A549 (cell line): ENCODE results near the gene TBC1D1. TPM values are rescaled to one million over a fixed set of nuclear protein-coding genes. Genes with fewer than 3 reads are reported as not detected.

Experiments
- ATAC-seq, 2 experiments: fragments of 200-7000 bp in 1 of 2; fragments of >200 bp in 1 of 2; cut with Nextera tagmentation in 1 of 2; cut with Tn5 transposase in 1 of 2; 3 replicates each; pipeline versions ENCODE4 v1.8.0 to v1.9.1; 2018 to 2020; ENCODE audit warnings: mild to moderate bottlenecking in 1 of 2, moderate library complexity in 1 of 2
- CTCF ChIA-PET: fragments of 300-600 bp; sonication (Branson Sonifier 250); formaldehyde crosslinking; extraction: SDS; loops from one replicate; lab custom pipeline; 2021; ENCODE audit warnings: antibody characterized with exemption, inconsistent platforms; lab: Yijun Ruan, JAX
- POLR2A ChIA-PET: fragments of 350-600 bp; formaldehyde crosslinking; extraction: SDS; loops from one replicate; lab custom pipeline; 2021; ENCODE audit warnings: antibody characterized with exemption, inconsistent platforms; lab: Yijun Ruan, JAX
- DNase-seq, 2 experiments: peaks; one replicate each; pipeline versions ENCODE4 v3.0.0 to v3.0.0-alpha.2; 2011 to 2016; ENCODE audit warnings: low read depth in 1 of 2, low spot score in 1 of 2
- FAIRE-seq: peaks from 2 replicates; lab custom pipeline; 2011; peaks lifted over from hg19 to GRCh38; lab: Jason Lieb, UNC
- H3K27ac ChIP-seq, 2 experiments: fragments of >200 bp; sonication (Bioruptor Twin); formaldehyde crosslinking; 3 replicates each; pipeline ENCODE4 v1.5.1; 2016 to 2017
- H3K4me1 ChIP-seq: fragments of >200 bp; sonication (Bioruptor Twin); formaldehyde crosslinking; 3 replicates; pipeline ENCODE4 v1.6.1; 2016
- H3K4me2 ChIP-seq: fragments of >200 bp; sonication (Bioruptor Twin); formaldehyde crosslinking; 3 replicates; pipeline ENCODE4 v1.6.1; 2016
- H3K4me3 ChIP-seq: fragments of >200 bp; sonication (Bioruptor Twin); formaldehyde crosslinking; 3 replicates; pipeline ENCODE4 v1.5.1; 2016
- H3K9me3 ChIP-seq: fragments of >200 bp; sonication (Bioruptor Twin); formaldehyde crosslinking; 3 replicates; pipeline ENCODE4 v1.6.1; 2016
- BHLHE40 ChIP-seq: IDR thresholded peaks from 2 replicates; pipeline ENCODE4 v1.6.1; 2012; ENCODE audit warnings: low read depth, low read length, inconsistent platforms
- CHD2 ChIP-seq: fragments of 150-350 bp; IDR thresholded peaks from 2 replicates; pipeline ENCODE4 v1.6.1; 2014; ENCODE audit warnings: low read length; ENCODE audit not compliant: partially characterized antibody
- CHD4 ChIP-seq: fragments of 200-600 bp; sonication (generic); IDR thresholded peaks from 2 replicates; pipeline ENCODE4 v1.6.1; 2016; ENCODE audit warnings: antibody characterized with exemption, mild to moderate bottlenecking, borderline replicate concordance
- E2F6 ChIP-seq: IDR thresholded peaks from 2 replicates; pipeline ENCODE4 v1.6.1; 2012; ENCODE audit warnings: low read depth, borderline replicate concordance
- EP300 ChIP-seq, 2 experiments: fragments of >200 bp; sonication (Bioruptor Twin); formaldehyde crosslinking; IDR thresholded peaks; 2 replicates in 1 of 2; 3 replicates in 1 of 2; pipeline ENCODE4 v1.6.1; 2016 to 2017
- FOSB ChIP-seq: fragments of 250-450 bp; sonication (Bioruptor Pico); IDR thresholded peaks from 2 replicates; pipeline ENCODE4 v1.5.0; 2020; ENCODE audit warnings: mild to moderate bottlenecking, moderate library complexity
- FOSL2 ChIP-seq, 2 experiments: fragments of 450-650 bp in 1 of 2; fragments of >200 bp in 1 of 2; sonication (Bioruptor Twin) in 1 of 2; formaldehyde crosslinking; IDR thresholded peaks; 2 replicates each; pipeline versions ENCODE4 v1.5.0 to v1.6.1; 2016 to 2020; ENCODE audit warnings: mild to moderate bottlenecking in 1 of 2, moderate library complexity in 1 of 2
- FOXS1 ChIP-seq: fragments of 250-450 bp; sonication (Bioruptor Pico); IDR thresholded peaks from 2 replicates; pipeline ENCODE4 v1.5.0; 2020; ENCODE audit warnings: mild to moderate bottlenecking, moderate library complexity
- GATA3 ChIP-seq: IDR thresholded peaks from 2 replicates; pipeline ENCODE4 v1.6.1; 2012; ENCODE audit warnings: borderline replicate concordance
- HOXA7 ChIP-seq: fragments of 250-450 bp; sonication (Bioruptor Pico); IDR thresholded peaks from 2 replicates; pipeline ENCODE4 v1.5.0; 2020; ENCODE audit warnings: mild to moderate bottlenecking, moderate library complexity
- JUN ChIP-seq, 2 experiments: fragments of >200 bp; sonication (Bioruptor Twin); formaldehyde crosslinking; IDR thresholded peaks; 2 replicates in 1 of 2; 3 replicates in 1 of 2; pipeline ENCODE4 v1.6.1; 2016 to 2017
- KDM5A ChIP-seq: fragments of 200-600 bp; sonication (generic); IDR thresholded peaks from 2 replicates; pipeline ENCODE4 v1.6.1; 2016; ENCODE audit warnings: antibody characterized with exemption, mild to moderate bottlenecking
- MAFK ChIP-seq: fragments of 450-650 bp; IDR thresholded peaks from 2 replicates; pipeline ENCODE4 v1.6.1; 2014; ENCODE audit not compliant: partially characterized antibody
- NFE2L2 ChIP-seq: fragments of 150-350 bp; conservative IDR thresholded peaks from 2 replicates; pipeline ENCODE4 v1.6.1; 2014; ENCODE audit warnings: low read length
- PBX3 ChIP-seq: IDR thresholded peaks from 2 replicates; pipeline ENCODE4 v1.6.1; 2012
- PHF8 ChIP-seq: fragments of 200-600 bp; sonication (generic); IDR thresholded peaks from 2 replicates; pipeline ENCODE4 v1.6.1; 2016; ENCODE audit warnings: low read depth, mild to moderate bottlenecking, antibody characterized with exemption, moderate library complexity, borderline replicate concordance
- RCOR1 ChIP-seq: fragments of 150-350 bp; IDR thresholded peaks from 2 replicates; pipeline ENCODE4 v1.6.1; 2014; ENCODE audit warnings: antibody characterized with exemption, low read length, low read depth
- REST ChIP-seq: fragments of 200-600 bp; sonication (generic); IDR thresholded peaks from 2 replicates; pipeline ENCODE4 v1.6.1; 2016; ENCODE audit warnings: antibody characterized with exemption, mild to moderate bottlenecking, moderate library complexity
- SREBF2 ChIP-seq: fragments of 450-650 bp; IDR thresholded peaks from 2 replicates; pipeline ENCODE4 v1.6.1; 2014; ENCODE audit warnings: mild to moderate bottlenecking, moderate library complexity
- TFCP2L1 ChIP-seq: fragments of 250-450 bp; sonication (Bioruptor Pico); IDR thresholded peaks from 2 replicates; pipeline ENCODE4 v1.5.0; 2021; ENCODE audit warnings: mild to moderate bottlenecking
- ZC3H11A ChIP-seq: fragments of 450-650 bp; IDR thresholded peaks from 2 replicates; pipeline ENCODE4 v1.6.1; 2014; ENCODE audit warnings: antibody characterized with exemption, mild to moderate bottlenecking
- ZFP36 ChIP-seq: fragments of 450-650 bp; IDR thresholded peaks from 2 replicates; pipeline ENCODE4 v1.6.1; 2014; ENCODE audit warnings: borderline replicate concordance; ENCODE audit not compliant: partially characterized antibody
- ZNF302 ChIP-seq: fragments of 250-450 bp; sonication (Bioruptor Pico); IDR thresholded peaks from 2 replicates; pipeline ENCODE4 v1.9.0; 2021; ENCODE audit warnings: inconsistent platforms, mild to moderate bottlenecking, moderate library complexity
- WGBS: methylation state at CpG from one replicate; pipeline ENCODE4 v1.1.6; 2017; ENCODE audit errors: missing lambda C conversion rate; 5-methylcytosine and 5-hydroxymethylcytosine counted together
- polyA plus RNA-seq, 4 experiments: library from polyadenylated mRNA; depleted of rRNA in 3 of 4; stranded (reverse); fragments of >200 nt; fragmentation: RNase III in 1 of 4; extraction: RNeasy Plus Mini Kit Qiagen cat#74134 plus additional on column Dnase treatment in 1 of 4; gene quantifications; 2 replicates in 3 of 4; 3 replicates in 1 of 4; pipeline ENCODE4 v1.2.3, GENCODE V29; 2011 to 2017
- TF ChIP-seq, protein P1 (sequence below): fragments of >200 bp; sonication (Bioruptor Twin); formaldehyde crosslinking; IDR thresholded peaks from 3 replicates; pipeline ENCODE4 v1.6.1; 2016
- TF ChIP-seq, protein P2 (sequence below): fragments of 250-450 bp; sonication (Bioruptor Pico); IDR thresholded peaks from 2 replicates; pipeline ENCODE4 v1.5.0; 2020; ENCODE audit warnings: low read depth, mild to moderate bottlenecking, moderate library complexity
- TF ChIP-seq, protein P3 (sequence below): fragments of 150-350 bp; IDR thresholded peaks from 2 replicates; pipeline ENCODE4 v1.6.1; 2014; ENCODE audit warnings: low read depth, mild to moderate bottlenecking, low read length

TBC1D1 gene
- polyA plus RNA-seq, 2 of the 4 experiments (the other 2 are of a cell fraction) = 26.5 to 28.5 TPM

GRCh38 chr4:38180456-38180855, 289.6 kb downstream of the TBC1D1 start:
- WGBS = 56% methylated on average over 2 of the region's 2 CpGs

DNA sequence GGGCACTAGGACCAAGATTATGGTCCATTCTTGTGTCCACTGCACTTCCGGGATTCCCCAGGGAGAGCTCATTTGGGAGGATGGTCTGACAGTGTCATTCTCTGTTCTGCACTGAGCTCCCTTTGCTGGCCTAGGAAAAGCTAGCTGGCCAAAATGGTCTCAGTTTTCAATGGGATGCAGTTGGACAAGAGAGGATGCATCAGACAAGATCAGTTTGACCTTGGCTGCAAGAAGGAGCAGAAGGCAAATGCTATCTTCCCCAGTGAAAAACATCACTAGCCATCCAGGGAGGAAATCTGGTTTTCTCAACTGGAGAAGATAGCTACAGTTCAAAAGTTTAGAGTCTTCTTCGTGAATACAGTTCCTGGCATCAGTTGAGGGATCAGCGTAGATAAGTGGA, 290.4 kb downstream of the TBC1D1 start:
- DNase-seq = no peak
- no peak for ATAC-seq
- FAIRE-seq = no peak
- 89% methylated on average over 3 of the region's 3 CpGs for WGBS
- no peak overlapping the region for H3K27ac ChIP-seq
- peaks cover 11% of the 10 kb centered on the region; the same call in 2 of the 3 replicates for H3K4me1 ChIP-seq
- no peak for TF ChIP-seq ZC3H11A
- TF ChIP-seq ZFP36 = no peak
- no peak for TF ChIP-seq RCOR1
- TF ChIP-seq E2F6 = no peak
- TF ChIP-seq TFCP2L1 (CRISPR knock-in tag) = no peak
- TF ChIP-seq ZNF302 (CRISPR knock-in tag) = no peak
- no peak for TF ChIP-seq JUN (IDR thresholded peaks at IDR 0.05)
- TF ChIP-seq KDM5A = no peak
- TF ChIP-seq PHF8 = no peak
- TF ChIP-seq FOSB (CRISPR knock-in tag) = no peak
- TF ChIP-seq REST = no peak
- no peak for TF ChIP-seq BHLHE40
- TF ChIP-seq FOXS1 = no peak
- TF ChIP-seq SREBF2 = no peak
- TF ChIP-seq, protein P1, sequence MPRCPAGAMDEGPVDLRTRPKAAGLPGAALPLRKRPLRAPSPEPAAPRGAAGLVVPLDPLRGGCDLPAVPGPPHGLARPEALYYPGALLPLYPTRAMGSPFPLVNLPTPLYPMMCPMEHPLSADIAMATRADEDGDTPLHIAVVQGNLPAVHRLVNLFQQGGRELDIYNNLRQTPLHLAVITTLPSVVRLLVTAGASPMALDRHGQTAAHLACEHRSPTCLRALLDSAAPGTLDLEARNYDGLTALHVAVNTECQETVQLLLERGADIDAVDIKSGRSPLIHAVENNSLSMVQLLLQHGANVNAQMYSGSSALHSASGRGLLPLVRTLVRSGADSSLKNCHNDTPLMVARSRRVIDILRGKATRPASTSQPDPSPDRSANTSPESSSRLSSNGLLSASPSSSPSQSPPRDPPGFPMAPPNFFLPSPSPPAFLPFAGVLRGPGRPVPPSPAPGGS = no peak
- no peak for TF ChIP-seq GATA3
- ChIA-PET POLR2A (no interaction called here), CTCF (interaction anchor here (0.6 to 5.1 kb wide), 6 partner anchors 139 to 601 kb away, joined by 3 to 102 read pairs (median 12); partner anchors contain the start of gene TLR10)
- no peaks in the 10 kb centered on the region for H3K9me3 ChIP-seq
- H3K4me3 ChIP-seq = no peak overlapping the region
- no peak overlapping the region for H3K4me2 ChIP-seq

More at GRCh38 chr4:38180456-38180855, 289.6 kb downstream of the TBC1D1 start:
- Histone ChIP-seq H3K27ac (peak overlapping the region in 1 of 2 experiments; percentile 76; a peak in 3 of 6 replicates), H3K4me2 (no peak overlapping the region), H3K4me3 (no peak overlapping the region), H3K4me1 (peaks cover 11% of the 10 kb centered on the region; the same call in 2 of the 3 replicates), H3K9me3 (no peaks in the 10 kb centered on the region)
- ChIA-PET CTCF (interaction anchor here (0.8 to 5.1 kb wide), 29 partner anchors 8 to 675 kb away, joined by 3 to 102 read pairs (median 6); partner anchors contain the start of gene TLR10), POLR2A (no interaction called here)
- FAIRE-seq = no peak
- TF ChIP-seq EP300 (IDR thresholded peaks at IDR 0.05) (no peak), ZC3H11A (no peak), FOSL2 (IDR thresholded peaks at IDR 0.05) (no peak), FOSL2 (CRISPR knock-in tag; IDR thresholded peaks at IDR 0.05) (no peak), MAFK (no peak), NFE2L2 (no peak), ZNF302 (CRISPR knock-in tag) (no peak), TFCP2L1 (CRISPR knock-in tag) (no peak), CHD4 (no peak), PBX3 (no peak), CHD2 (no peak), HOXA7 (no peak)
- TF ChIP-seq, protein P2, sequence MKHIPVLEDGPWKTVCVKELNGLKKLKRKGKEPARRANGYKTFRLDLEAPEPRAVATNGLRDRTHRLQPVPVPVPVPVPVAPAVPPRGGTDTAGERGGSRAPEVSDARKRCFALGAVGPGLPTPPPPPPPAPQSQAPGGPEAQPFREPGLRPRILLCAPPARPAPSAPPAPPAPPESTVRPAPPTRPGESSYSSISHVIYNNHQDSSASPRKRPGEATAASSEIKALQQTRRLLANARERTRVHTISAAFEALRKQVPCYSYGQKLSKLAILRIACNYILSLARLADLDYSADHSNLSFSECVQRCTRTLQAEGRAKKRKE (CRISPR knock-in tag) = no peak
- TF ChIP-seq, protein P3, sequence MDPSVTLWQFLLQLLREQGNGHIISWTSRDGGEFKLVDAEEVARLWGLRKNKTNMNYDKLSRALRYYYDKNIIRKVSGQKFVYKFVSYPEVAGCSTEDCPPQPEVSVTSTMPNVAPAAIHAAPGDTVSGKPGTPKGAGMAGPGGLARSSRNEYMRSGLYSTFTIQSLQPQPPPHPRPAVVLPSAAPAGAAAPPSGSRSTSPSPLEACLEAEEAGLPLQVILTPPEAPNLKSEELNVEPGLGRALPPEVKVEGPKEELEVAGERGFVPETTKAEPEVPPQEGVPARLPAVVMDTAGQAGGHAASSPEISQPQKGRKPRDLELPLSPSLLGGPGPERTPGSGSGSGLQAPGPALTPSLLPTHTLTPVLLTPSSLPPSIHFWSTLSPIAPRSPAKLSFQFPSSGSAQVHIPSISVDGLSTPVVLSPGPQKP = no peak
- DNase-seq = no peak
- ATAC-seq = peak in 1 of 2 experiments; percentile 51; a peak in 3 of 6 replicates
